Liver (tissue), 9 donors: ENCODE results near the gene CENPN. TPM values are rescaled to one million over a fixed set of nuclear protein-coding genes. Genes with fewer than 3 reads are reported as not detected.

Experiments
- DNase-seq: peaks from one replicate; pipeline ENCODE4 v3.0.0-alpha.2; 2017; ENCODE audit warnings: low spot score
- H3K27ac ChIP-seq, 2 donors: one replicate each; pipeline ENCODE4 v1.7.0; 2013; ENCODE audit warnings: inconsistent platforms in 2 of 2, low read length in 2 of 2, control low read depth in 1 of 2, low read depth in 1 of 2, mild to moderate bottlenecking in 1 of 2
- H3K27me3 ChIP-seq, 4 donors: one replicate each; pipeline versions ENCODE4 v1.6.1 to v1.7.0; 2013; ENCODE audit warnings: low read length in 3 of 4, inconsistent platforms in 1 of 4, mild to moderate bottlenecking in 1 of 4, moderate library complexity in 1 of 4; ENCODE audit not compliant: control insufficient read depth in 4 of 4, insufficient read depth in 4 of 4
- H3K36me3 ChIP-seq, 4 donors: one replicate each; pipeline versions ENCODE4 v1.6.1 to v1.7.0; 2013; ENCODE audit warnings: low read length in 3 of 4, mild to moderate bottlenecking in 3 of 4, low read depth in 1 of 4, moderate library complexity in 1 of 4; ENCODE audit not compliant: control insufficient read depth in 4 of 4, insufficient read depth in 3 of 4
- H3K4me1 ChIP-seq, 4 donors: one replicate each; pipeline versions ENCODE4 v1.6.1 to v1.7.0; 2013; ENCODE audit warnings: low read length in 3 of 4, mild to moderate bottlenecking in 3 of 4, moderate library complexity in 1 of 4; ENCODE audit not compliant: control insufficient read depth in 4 of 4, insufficient read depth in 4 of 4
- H3K4me3 ChIP-seq, 3 donors: one replicate each; pipeline versions ENCODE4 v1.6.1 to v1.7.0; 2013; ENCODE audit warnings: low read length in 3 of 3, control low read depth in 1 of 3, low read depth in 1 of 3, mild to moderate bottlenecking in 1 of 3
- H3K9ac ChIP-seq, 2 donors: one replicate each; pipeline ENCODE4 v1.7.0; 2013; ENCODE audit warnings: low read length in 2 of 2, mild to moderate bottlenecking in 2 of 2, moderate library complexity in 2 of 2, control low read depth in 1 of 2, low read depth in 1 of 2
- H3K9me3 ChIP-seq, 4 donors: one replicate each; pipeline versions ENCODE4 v1.6.1 to v1.7.0; 2013; ENCODE audit warnings: low read length in 3 of 4; ENCODE audit not compliant: control insufficient read depth in 4 of 4
- EGR1 ChIP-seq, 2 donors: IDR thresholded peaks; 2 replicates each; pipeline ENCODE4 v1.6.1; 2016 to 2018; ENCODE audit warnings: antibody characterized with exemption in 2 of 2, low read depth in 2 of 2
- FOXA1 ChIP-seq: IDR thresholded peaks from 2 replicates; pipeline ENCODE4 v1.6.1; 2016; ENCODE audit warnings: antibody characterized with exemption
- GABPA ChIP-seq, 2 donors: IDR thresholded peaks in 1 of 2; conservative IDR thresholded peaks in 1 of 2; 2 replicates each; pipeline ENCODE4 v1.6.1; 2016; ENCODE audit warnings: antibody characterized with exemption in 2 of 2, mild to moderate bottlenecking in 1 of 2, moderate library complexity in 1 of 2
- HNF4A ChIP-seq, 2 donors: conservative IDR thresholded peaks; 2 replicates each; pipeline ENCODE4 v1.6.1; 2016; ENCODE audit warnings: antibody characterized with exemption in 2 of 2, mild to moderate bottlenecking in 2 of 2
- RAD21 ChIP-seq, 2 donors: IDR thresholded peaks; 2 replicates each; pipeline ENCODE4 v1.6.1; 2016; ENCODE audit warnings: antibody characterized with exemption in 2 of 2, mild to moderate bottlenecking in 2 of 2
- TAF1 ChIP-seq: conservative IDR thresholded peaks from 2 replicates; pipeline ENCODE4 v1.6.1; 2016; ENCODE audit warnings: antibody characterized with exemption, mild to moderate bottlenecking
- YY1 ChIP-seq: IDR thresholded peaks from 2 replicates; pipeline ENCODE4 v1.6.1; 2016; ENCODE audit warnings: antibody characterized with exemption, mild to moderate bottlenecking
- WGBS: extraction: QIAGEN DNeasy Blood & Tissue Kit; methylation state at CpG from one replicate; pipeline ENCODE4 v1.1.7; 2013; 5-methylcytosine and 5-hydroxymethylcytosine counted together
- polyA plus RNA-seq, 2 donors: library from polyadenylated mRNA; stranded (reverse) in 1 of 2; unstranded in 1 of 2; fragments of 200-250 nt in 1 of 2; fragments of >200 nt in 1 of 2; fragmentation: Nextera tagmentation in 1 of 2; extraction: Ambion mirVana in 1 of 2; gene quantifications; one replicate each; pipeline versions ENCODE4 v1.2.1 to v1.2.3, GENCODE V29; 2013 to 2015
- total RNA-seq, 2 donors: library from RNA; depleted of rRNA; stranded (reverse); fragments of >200 nt; gene quantifications; one replicate each; pipeline ENCODE4 v1.2.3, GENCODE V29; 2014
- TF ChIP-seq, protein P1 (sequence below): IDR thresholded peaks from 2 replicates; pipeline ENCODE4 v1.6.1; 2016; ENCODE audit warnings: antibody characterized with exemption, mild to moderate bottlenecking
- TF ChIP-seq, protein P2 (sequence below): IDR thresholded peaks from 2 replicates; pipeline ENCODE4 v1.6.1; 2016; ENCODE audit warnings: antibody characterized with exemption
- TF ChIP-seq, protein P3 (sequence below): fragments of 150-350 bp; IDR thresholded peaks from 2 replicates; pipeline ENCODE4 v1.5.1; 2017; ENCODE audit warnings: improper control_type of control experiment, low read depth, low read length; ENCODE audit not compliant: missing input control
- donor health status: healthy.
- donor health status: healthy.
- donor health status: healthy.
- donor health status: healthy.
- donor health status: healthy.

Gene CENPN
- total and polyA plus RNA-seq, 4 donors, result 1.8 to 30.8 (median 7.9) TPM

- H3K9ac ChIP-seq, result no peak overlapping the region
- no peak for DNase-seq
- H3K4me1 ChIP-seq, result peaks cover 6 to 7% (median 7%) of the 10 kb centered on the region in 4 donors
- H3K36me3 ChIP-seq, result peaks cover 5 to 43% (median 36%) of the 10 kb centered on the region in 4 donors
- H3K9me3 ChIP-seq, result no peaks in the 10 kb centered on the region
- no peak overlapping the region for H3K4me3 ChIP-seq
- TF ChIP-seq HNF4A (conservative IDR thresholded peaks at IDR 0.05) (no peak), EGR1 (IDR thresholded peaks at IDR 0.05; ENCODE audit: low read depth in 2 of 2) (no peak), FOXA1 (no peak), TAF1 (no peak), YY1 (no peak)
- TF ChIP-seq, protein P1, sequence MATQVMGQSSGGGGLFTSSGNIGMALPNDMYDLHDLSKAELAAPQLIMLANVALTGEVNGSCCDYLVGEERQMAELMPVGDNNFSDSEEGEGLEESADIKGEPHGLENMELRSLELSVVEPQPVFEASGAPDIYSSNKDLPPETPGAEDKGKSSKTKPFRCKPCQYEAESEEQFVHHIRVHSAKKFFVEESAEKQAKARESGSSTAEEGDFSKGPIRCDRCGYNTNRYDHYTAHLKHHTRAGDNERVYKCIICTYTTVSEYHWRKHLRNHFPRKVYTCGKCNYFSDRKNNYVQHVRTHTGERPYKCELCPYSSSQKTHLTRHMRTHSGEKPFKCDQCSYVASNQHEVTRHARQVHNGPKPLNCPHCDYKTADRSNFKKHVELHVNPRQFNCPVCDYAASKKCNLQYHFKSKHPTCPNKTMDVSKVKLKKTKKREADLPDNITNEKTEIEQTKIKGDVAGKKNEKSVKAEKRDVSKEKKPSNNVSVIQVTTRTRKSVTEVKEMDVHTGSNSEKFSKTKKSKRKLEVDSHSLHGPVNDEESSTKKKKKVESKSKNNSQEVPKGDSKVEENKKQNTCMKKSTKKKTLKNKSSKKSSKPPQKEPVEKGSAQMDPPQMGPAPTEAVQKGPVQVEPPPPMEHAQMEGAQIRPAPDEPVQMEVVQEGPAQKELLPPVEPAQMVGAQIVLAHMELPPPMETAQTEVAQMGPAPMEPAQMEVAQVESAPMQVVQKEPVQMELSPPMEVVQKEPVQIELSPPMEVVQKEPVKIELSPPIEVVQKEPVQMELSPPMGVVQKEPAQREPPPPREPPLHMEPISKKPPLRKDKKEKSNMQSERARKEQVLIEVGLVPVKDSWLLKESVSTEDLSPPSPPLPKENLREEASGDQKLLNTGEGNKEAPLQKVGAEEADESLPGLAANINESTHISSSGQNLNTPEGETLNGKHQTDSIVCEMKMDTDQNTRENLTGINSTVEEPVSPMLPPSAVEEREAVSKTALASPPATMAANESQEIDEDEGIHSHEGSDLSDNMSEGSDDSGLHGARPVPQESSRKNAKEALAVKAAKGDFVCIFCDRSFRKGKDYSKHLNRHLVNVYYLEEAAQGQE, result no peak
- TF ChIP-seq, protein P2, sequence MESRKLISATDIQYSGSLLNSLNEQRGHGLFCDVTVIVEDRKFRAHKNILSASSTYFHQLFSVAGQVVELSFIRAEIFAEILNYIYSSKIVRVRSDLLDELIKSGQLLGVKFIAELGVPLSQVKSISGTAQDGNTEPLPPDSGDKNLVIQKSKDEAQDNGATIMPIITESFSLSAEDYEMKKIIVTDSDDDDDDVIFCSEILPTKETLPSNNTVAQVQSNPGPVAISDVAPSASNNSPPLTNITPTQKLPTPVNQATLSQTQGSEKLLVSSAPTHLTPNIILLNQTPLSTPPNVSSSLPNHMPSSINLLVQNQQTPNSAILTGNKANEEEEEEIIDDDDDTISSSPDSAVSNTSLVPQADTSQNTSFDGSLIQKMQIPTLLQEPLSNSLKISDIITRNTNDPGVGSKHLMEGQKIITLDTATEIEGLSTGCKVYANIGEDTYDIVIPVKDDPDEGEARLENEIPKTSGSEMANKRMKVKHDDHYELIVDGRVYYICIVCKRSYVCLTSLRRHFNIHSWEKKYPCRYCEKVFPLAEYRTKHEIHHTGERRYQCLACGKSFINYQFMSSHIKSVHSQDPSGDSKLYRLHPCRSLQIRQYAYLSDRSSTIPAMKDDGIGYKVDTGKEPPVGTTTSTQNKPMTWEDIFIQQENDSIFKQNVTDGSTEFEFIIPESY, result no peak
- H3K27me3 ChIP-seq, result no peaks in the 10 kb centered on the region
- no peak overlapping the region for H3K27ac ChIP-seq
- 96% methylated on average over 4 of the region's 4 CpGs for WGBS
Observed at GRCh38 chr16:81041696-81042095, 34.7 kb downstream of the CENPN start.

DNA sequence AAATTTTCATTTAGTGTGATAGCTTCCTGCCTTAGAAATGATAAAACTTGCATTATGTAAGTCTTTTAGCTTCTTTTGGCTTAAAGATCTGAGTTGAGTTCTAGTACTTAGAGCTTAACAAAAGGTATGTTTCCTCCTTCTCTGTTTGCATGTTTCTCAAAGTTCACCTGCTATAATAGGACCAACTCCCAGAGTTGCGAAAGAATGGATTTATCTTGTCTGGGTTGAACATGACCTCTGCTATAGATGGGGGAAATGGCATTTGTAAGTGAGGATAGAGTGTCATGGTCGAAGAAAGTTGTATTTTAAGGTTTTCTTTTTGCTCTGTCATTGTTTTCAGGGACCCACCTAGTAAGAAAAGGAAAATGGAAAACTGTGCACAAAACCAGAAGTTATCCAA is 35.8 kb downstream of the CENPN start:
- Histone ChIP-seq H3K27ac (no peak overlapping the region), H3K4me3 (no peak overlapping the region), H3K27me3 (no peaks in the 10 kb centered on the region), H3K4me1 (no peaks in the 10 kb centered on the region), H3K9ac (no peak overlapping the region), H3K36me3 (peaks cover 5 to 43% (median 36%) of the 10 kb centered on the region in 4 donors), H3K9me3 (no peaks in the 10 kb centered on the region)
- TF ChIP-seq FOXA1 (no peak), GABPA (IDR thresholded peaks at IDR 0.05 in 1 of 2, conservative IDR thresholded peaks at IDR 0.05 in 1 of 2) (no peak), YY1 (no peak), EGR1 (IDR thresholded peaks at IDR 0.05; ENCODE audit: low read depth in 2 of 2) (no peak), RAD21 (IDR thresholded peaks at IDR 0.05) (no peak)
- TF ChIP-seq, protein P3, sequence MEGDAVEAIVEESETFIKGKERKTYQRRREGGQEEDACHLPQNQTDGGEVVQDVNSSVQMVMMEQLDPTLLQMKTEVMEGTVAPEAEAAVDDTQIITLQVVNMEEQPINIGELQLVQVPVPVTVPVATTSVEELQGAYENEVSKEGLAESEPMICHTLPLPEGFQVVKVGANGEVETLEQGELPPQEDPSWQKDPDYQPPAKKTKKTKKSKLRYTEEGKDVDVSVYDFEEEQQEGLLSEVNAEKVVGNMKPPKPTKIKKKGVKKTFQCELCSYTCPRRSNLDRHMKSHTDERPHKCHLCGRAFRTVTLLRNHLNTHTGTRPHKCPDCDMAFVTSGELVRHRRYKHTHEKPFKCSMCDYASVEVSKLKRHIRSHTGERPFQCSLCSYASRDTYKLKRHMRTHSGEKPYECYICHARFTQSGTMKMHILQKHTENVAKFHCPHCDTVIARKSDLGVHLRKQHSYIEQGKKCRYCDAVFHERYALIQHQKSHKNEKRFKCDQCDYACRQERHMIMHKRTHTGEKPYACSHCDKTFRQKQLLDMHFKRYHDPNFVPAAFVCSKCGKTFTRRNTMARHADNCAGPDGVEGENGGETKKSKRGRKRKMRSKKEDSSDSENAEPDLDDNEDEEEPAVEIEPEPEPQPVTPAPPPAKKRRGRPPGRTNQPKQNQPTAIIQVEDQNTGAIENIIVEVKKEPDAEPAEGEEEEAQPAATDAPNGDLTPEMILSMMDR, result no peak
- TF ChIP-seq, protein P1, result no peak
- DNase-seq, result no peak
- WGBS, result 95% methylated on average over 2 of the region's 2 CpGs
